ENCODE measurements around the gene OPCML.

DNA sequence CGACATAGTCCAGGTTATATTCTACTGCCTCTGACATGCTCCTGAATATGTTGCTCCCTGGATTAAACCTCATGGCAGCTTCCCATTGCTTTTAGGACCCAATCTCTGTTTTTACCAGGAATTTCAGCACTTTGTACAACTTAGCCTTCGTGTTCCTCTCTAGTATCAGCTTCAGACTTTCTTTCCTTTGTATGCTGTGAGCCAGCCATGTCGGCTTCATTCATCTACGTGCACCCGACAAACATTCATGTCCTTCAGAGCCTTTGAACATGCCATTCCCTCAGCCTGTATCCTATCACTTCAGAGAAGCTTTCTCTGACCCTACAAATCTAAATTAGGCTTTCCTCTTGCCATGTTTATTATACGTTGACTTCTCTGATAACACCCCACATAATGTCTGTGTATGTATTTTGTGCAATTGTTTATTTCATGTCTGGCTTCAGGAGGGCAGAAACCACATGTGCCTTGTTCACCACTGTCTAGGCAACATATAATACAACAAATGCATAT, 743.4 kb downstream of the OPCML start:
- TF ChIP-seq, protein P1, sequence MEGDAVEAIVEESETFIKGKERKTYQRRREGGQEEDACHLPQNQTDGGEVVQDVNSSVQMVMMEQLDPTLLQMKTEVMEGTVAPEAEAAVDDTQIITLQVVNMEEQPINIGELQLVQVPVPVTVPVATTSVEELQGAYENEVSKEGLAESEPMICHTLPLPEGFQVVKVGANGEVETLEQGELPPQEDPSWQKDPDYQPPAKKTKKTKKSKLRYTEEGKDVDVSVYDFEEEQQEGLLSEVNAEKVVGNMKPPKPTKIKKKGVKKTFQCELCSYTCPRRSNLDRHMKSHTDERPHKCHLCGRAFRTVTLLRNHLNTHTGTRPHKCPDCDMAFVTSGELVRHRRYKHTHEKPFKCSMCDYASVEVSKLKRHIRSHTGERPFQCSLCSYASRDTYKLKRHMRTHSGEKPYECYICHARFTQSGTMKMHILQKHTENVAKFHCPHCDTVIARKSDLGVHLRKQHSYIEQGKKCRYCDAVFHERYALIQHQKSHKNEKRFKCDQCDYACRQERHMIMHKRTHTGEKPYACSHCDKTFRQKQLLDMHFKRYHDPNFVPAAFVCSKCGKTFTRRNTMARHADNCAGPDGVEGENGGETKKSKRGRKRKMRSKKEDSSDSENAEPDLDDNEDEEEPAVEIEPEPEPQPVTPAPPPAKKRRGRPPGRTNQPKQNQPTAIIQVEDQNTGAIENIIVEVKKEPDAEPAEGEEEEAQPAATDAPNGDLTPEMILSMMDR (IDR thresholded peaks at IDR 0.05): no peak
- TF ChIP-seq POLR2A (IDR thresholded peaks at IDR 0.05): no peak
